NCI-H2196 (cell line): ENCODE data around the gene SIL1.
A peak's percentile ranks its signal among the peaks of the same experiment; 100 is the strongest.

Experiments used
- DNase-seq: peaks from one replicate; lab custom pipeline; 2025; ENCODE audit not compliant: unreplicated experiment; lab: John Stamatoyannopoulos, UW

The SIL1 gene

DNA sequence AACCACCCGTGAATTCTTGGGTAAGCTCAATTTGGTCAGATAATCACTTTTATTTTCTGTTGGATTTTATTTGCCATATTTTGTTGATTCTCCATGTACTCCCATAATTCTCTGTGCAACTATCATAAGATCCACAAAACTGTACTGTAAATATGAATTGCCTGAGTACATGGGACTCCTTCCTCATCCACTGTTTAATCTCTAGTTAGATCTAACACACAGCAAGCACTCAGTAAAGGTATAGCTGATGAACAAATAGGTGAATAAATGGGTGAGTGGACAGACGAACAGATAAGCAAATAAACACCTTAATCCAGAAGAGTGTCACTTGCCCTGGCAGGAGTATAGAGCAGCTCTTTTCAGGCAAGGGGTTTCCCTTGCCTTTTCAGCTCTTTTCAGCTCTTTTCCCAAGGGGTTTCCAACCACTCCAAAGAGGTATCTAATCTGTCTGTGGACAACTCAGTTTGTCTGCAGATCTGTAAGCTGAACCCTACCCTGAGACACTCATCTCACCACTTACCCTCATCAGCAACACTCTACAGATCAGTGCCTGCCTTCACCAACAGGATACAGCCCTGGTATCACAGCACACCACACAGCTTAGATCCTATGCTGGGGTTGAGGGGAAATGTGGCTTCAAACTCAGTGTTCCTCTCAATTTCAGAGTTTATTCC lies 51.2 kb downstream of the SIL1 start:
- DNase-seq, result peak; percentile 26

DNA sequence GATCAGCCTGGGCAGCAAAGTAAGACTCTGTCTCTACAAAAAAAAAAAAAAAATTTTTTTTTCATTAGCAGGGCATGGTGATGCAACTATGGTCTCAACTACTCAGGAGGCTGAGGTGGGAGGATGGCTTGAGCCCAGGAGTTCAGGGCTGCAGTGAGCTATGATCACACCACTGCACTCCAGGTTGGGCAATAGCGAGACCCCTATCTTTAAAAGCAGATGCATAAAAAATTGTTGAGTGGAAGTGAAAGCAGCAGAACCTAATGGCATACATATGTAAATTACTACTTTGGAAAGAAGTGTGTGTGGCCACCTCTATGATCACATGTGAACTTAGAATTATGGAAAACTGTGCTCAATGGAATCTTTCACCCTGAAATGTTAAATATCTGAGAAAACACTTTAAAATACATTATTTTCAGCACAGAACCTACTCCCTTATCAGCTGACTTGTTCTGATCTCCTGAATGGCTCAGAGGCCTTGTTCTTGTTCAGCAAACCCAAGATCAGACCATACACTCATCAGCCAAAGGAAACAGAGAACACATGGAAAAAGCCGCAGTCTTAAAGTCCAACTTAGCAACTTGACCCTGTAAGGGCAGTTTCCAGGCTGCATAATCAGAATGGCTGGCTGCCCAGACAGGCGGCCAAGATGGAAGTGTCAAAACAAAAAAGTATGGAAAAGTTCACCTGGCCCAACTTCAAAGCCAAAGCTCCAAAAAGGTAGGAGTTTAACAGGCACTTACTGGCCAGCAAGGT lies 56.5 kb downstream of the SIL1 start:
- DNase-seq, result no peak

DNA sequence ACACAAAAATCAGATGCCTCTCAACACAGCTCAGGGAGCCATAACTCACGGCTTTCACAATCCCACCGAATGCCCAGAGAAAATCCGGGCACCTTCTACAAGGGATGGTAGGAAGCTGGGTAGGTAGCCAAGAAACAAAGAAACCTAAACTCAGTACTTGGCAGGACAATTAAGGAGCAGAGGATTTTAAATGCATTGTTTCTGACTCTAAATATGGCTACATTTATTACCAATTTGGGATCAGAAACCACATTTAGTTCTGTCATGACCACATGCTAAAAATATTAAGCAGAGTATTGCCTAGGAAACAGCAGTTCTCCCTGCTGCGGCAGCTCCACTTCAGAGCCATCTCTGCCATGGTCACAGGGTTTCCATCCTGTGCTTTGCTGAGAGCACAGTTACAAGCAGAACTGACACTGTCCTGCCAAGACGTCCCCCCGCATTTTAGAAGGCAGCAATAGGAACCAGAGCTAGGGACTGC lies 57.5 kb downstream of the SIL1 start:
- no peak for DNase-seq

DNA sequence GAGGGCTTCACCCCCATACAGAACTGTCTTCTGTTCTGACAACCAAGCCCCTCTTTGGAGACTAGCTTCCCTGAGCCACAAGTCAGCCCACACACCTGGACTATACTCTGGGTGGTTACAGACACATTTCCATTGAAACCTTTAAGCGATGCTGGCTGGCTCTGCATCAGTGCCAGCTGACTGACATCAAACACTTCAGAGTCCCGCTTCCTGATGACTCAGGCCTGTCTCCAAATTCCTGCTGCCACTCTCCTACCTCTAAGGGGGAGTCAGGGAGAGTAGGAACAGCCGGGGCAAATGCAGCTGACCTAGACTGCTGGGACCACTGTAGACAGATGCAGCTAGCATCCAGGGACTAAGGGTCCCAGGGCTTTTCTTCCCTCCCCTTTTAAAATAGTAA lies 59.4 kb downstream of the SIL1 start:
- DNase-seq, result peak; percentile 80

DNA sequence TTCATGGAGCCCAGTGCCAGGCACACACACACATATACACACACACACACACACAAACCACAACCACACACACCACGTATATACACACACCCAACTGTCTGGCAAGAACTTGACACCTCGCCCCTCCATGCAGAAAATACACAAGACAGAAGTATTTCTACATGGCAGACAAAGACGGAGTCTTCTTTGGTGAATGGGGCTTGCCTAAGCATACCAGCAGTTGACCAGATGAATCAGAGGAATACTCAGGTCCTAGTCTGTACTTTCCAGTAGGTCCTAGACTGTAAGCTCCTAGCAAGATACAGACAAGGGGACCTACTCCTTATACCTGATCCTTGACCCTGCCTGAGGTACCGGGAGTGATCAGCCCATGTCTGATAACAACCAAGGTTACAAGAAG lies 60.1 kb downstream of the SIL1 start:
- DNase-seq, result peak; percentile 41

DNA sequence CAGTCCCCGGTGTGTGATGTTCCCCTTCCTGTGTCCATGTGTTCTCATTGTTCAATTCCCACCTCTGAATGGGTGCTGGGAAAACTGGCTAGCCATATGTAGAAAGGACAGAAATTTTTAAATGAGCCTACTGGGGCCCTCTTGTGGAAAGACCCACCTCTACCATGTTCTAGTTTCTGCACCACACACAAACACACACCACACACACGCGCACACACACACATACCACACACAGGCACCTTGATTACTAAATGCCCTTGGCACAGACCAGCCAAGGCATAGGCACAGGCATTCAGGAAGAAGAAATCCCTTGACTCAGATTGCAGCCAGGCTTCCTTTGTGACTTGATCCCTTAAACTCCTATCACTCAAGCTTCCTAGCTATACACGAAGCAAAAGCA lies 60.5 kb downstream of the SIL1 start:
- DNase-seq, result peak; percentile 60

DNA sequence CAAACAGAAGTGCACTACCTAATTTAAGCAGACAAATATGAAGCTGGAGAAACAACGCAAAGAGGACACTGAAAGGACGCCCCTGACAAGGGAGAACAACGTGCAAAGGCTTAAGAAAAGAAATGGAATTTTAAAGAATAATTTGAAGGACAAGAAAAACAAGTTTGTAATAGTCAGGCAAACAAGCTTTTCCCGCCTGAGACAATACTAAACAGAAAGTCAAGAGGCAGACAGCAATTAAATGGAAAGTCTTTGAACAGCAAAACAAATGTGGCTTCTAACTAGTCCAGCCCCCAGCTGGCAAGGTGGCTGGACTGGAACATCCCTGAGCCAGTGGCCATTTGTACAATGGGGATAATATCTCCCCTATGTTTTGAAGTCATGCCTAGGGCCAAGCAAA lies 63.3 kb downstream of the SIL1 start:
- DNase-seq, result no peak

DNA sequence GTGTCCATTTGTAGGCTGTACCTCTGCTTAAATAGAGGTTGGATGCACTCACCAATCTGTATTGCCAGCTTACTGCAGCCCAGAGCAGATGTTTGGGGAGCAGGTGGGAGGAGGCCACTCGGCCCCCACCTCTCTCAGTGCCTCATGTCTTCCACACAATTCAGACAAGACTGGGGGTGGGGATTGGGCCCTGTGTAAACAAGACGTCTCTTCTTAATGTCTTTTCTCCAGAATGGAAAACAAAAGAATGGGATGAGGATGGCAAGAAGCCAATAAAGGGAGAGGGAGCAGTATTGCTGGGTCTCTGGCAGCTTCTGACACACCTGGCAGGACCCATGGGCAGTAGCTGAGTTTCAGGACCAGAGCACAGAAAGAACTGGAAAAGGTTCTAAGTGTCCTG lies 64.9 kb downstream of the SIL1 start:
- DNase-seq, result peak; percentile 44

DNA sequence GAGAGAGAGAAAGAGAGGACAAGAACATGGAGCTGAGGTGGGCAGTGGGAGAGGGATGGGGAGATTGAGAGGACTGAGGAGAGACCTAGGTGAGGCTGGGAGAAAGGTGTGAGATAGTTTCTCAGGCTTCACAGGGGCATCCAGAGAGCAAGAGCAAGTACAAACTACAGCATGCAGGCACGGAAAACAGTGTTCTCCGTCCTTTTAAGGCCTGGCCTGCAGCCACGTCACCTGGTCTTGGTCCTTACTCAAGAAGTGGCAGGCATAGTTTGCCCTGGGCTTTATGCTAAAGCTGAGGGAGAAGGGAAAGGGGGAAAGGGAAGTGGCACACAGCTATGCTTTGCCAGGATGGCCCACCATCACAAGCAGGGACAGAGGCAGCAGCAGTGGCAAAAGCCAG lies 65.7 kb downstream of the SIL1 start:
- no peak for DNase-seq

DNA sequence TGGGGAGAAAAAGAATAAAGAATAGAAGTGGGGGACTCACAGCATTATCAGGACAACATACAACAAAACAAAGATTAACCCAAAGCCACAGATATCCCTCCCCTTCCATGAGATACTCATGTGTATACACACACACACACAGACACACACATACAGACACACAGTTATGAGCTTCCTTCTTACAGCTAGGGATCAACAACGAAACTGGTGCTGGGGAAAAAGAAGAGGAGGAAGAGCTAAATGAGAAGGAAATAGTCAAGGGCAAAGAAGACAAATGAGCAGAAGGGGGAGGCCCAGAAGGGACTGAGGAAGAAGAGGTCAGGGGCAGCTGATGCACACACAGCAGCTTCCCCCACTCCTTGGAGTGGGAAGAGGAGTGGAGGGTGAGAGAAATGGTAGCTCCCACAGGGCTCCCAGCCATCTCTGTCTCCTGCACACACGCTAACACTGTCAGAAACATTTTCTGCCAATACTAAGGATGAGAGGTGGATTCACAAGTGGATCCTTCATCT lies 66.2 kb downstream of the SIL1 start:
- DNase-seq, result no peak

DNA sequence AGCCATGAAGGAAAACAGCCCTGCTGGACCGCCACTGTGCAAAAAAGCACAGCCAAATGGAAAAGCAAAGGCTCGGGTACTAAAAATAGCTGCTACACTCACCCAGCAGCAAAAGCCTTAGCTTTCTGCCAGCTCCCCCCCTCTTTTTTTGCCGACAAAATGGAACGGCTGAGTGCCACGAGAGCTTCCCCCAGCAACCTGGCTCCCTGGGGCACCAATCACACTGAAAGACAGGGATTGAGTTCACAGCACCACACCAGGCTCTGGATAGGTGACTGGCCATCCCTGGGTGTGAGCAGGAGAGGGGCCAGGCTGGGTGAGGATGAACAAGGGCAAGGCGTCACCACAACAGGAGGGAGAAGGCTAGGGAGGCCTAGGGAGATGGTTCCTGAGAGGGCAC lies 66.7 kb downstream of the SIL1 start:
- DNase-seq, result no peak

DNA sequence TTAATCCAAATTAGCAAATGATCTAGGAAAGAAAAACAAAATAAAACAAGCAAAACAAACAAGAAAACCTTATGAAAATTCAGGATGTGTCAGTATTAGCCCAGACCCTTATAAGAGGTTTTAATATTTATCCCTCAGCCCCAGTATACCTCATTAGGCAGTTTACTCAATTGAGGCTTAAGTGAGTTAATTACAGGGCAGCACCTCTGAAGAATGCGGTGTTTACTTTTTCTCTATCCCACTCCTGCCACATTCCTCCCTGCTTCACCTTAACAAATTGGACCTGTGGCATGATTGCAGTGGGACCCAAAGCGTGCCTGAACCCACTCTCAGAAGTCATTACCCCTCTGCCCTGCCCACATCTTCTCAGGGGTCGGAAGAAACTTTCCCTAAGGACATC lies 67.1 kb downstream of the SIL1 start:
- DNase-seq, result no peak

DNA sequence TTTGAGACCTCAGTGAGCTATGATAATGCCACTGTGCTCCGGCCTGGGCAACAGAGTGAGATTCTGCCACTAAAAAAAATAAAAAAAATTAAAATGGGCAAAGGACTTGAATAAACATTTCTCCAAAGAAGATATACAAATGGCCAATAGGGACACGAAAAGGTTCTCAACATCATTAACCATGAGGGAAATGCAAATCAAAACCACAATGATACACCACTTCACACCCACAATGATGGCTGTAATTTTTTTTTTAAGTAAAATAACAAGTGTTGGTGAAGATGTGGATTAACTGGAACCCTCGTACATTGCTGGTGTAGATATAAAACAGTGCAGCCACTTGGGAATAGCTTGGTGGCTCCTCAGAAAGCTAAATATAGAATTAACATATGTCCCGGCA lies 68.0 kb downstream of the SIL1 start:
- no peak for DNase-seq

DNA sequence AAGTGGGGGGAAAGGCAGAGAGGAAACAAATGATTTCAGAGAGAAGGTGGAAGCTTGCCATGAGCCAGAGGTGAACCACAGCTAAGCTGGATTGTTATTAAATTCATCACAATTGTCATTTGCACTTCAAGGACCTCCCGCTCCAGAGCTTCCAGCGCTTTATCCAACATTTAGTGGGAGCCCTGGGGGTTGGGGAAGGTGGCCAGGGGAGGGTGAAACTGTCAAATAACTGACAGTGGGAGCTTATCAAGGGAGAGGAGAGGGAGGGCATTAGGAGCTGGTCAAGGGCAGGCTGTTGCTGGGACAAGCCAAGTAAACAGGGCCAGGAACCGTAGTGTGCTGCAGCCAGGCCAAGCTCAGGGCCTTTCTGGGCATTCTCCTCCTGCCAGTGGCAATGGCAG lies 71.5 kb downstream of the SIL1 start:
- no peak for DNase-seq

DNA sequence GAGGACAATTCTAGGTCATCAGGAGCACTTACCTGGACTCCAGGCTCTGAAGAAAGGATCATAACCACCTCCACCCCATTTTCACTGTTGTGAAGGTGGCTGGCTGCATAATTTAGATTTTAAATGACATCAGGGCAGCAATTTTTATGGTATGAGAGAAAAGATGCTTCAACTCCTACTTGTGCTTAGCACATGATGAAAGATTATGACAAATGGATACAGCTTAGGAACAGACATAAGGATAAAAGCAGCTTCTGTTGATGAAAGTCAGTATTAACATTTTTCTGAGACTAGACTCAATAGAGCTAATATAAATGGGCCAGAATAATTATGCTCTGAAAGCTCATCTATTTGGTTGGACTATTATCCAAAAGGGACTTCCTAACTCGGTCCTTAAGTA lies 72.2 kb downstream of the SIL1 start:
- DNase-seq, result no peak

DNA sequence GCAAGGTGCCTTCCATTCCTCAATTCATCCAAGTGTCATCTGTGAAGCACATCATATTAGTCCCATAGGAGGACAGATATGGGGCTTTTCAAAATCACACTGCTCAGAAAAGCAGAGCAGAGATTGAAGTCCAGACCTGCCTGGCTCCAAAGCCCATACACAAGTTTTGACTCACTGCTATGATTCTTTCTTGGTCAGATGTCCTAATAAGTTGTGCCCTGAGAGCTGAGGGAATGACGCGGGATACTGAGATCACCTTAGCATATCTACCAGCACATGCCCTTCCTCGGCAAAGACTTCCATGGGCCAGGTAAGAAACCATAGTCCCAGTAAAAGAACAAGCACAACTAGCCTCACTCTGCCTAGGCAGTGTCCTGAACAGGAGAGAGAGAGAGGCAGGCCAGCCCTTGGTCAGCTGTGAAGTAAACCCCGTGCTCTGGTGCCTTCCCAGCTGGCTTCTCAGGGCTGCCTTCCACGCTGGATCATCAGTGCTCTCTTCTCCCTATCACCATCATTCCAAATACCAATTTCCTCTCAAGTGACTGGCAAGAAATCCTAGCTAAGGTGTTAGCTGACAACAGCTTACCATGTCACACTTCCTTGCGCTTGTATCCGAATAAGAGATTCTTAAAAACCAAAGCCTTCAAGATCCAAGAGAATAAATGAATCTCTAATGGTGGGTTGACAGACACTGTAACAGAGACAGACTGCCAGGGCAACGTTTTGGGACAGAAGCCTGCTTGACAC lies 73.2 kb downstream of the SIL1 start:
- DNase-seq, result no peak

DNA sequence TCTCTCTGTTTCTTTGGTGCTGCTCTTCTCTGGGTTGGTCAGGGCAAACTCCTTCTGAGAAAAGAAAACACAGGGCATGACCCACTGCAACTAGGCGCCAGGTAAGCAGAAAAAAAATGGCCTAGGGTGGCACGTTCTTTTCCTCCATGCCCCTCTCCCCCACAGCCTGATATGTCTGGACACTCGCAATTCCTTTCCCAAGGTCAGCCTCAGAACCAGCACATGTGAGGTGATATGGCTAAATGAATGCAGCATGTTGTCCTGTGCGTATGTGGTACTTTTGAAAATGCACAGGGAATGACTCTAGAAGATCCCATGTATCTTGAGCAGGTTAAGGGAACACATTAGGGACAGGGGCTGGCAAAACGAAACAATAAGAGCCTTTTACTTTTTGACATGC lies 77.0 kb downstream of the SIL1 start:
- no peak for DNase-seq

DNA sequence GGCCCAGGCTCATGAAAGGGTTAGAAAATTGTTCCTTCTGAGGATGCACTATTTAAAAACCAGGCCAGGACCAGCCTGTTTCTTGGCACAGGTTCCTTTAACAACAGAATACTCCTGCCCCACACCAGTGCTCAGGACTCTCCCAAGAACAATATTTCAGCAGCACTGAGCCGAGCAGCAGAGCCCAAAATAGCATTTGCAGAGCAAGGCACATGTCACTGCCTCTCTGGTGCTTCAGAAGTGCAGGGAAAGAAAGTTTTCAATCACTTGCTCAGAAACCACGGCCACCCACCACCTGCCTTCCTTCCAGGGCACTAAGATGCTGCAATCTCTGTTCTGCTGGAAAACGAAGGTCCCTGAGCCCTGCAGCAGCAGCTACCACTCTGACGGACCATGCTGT lies 77.6 kb downstream of the SIL1 start:
- DNase-seq, result no peak

DNA sequence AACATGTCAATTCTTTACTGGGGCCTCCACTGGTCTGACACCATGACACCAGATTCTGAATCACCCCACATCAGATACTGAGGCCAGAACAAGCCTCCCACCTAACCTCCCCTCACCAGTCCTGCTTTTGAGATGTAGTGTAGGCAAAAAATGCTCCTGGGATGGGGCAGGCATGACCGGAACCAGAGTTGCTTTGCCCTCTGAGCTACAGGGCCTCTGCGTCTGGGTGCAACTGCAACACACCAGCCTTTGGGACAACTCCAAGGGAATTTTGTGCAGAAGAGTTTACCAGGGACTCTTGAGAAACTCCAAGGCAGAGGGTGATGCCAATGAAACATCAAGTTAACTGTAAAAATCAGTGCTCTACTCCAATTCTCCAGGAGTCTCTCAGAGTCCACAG lies 79.4 kb downstream of the SIL1 start:
- DNase-seq, result no peak

DNA sequence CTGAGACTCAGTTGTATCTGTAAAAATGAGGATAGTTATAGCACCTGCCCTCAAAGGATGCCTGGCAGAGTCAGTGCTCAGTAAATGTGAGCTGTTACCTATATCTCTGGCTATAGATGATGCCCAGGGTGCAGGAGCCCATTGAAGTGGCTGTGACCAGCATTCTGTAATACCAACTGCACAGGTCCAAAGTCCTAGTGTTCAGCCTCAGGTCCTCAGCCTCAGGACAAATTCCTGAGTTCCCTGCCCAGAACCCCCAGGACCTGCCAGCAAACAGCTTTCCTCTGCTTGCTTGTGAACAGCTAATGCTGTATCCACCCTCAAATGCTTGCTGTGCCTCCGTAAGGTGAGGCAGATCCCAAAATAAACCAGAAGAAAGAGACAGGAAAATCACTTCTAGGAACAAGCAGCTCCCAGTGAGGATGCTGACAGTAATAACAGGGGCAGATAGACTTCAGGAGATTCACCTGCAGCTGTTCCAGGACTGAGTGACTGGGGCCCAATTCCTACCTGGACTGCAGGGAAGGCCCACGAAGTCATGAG lies 80.8 kb downstream of the SIL1 start:
- no peak for DNase-seq

DNA sequence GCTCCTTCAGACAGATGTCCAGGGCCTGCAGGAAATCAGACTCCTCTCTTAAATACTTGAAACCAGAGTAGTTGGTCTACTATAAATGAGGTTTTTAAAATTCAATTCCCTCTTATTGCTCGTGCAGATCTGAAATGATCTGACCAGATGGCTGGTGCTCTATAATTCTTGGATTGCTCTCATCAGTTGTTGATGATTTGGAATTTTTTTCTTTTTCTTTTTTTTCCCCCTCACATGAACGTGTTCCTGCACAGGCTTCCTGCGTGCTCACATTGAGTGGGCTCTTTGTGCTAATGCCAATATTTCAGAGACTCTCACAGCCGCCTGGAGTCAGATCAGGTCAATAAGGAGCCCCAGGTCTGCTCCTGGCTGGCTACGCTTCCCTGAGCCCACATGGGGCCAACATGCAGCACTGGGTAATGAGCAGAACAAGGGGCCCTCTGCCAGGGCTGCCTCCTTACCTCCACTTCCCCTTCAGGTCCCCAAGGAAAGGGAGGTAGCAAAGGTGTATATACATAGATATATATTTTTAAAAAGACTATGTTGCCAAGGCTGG lies 82.0 kb downstream of the SIL1 start:
- DNase-seq, result peak; percentile 17
